Fibroblast of skin of back (primary cell): ENCODE data around the gene C2orf68.
"Not testable (repeated sequence)": the region's sequence is repeated elsewhere in the genome, so short reads cannot be mapped to it uniquely, and the experiment has no call there.

Source experiments
- DNase-seq: peaks from one replicate; pipeline ENCODE4 v3.0.0-alpha.2; 2013

Gene C2orf68

GRCh38 chr2:85579266-85579935 is 32.5 kb downstream of the C2orf68 start:
- no peak for DNase-seq

- DNase-seq, result no peak
These were observed 33.4 kb downstream of the C2orf68 start for GRCh38 chr2:85578243-85579180.

- no peak for DNase-seq
These were observed 34.3 kb downstream of the C2orf68 start, which contains the start of gene VAMP8 for GRCh38 chr2:85577386-85578242. Gene VAMP8 (plus strand): TSS chr2:85577586. CDS start chr2:85577647, 61 bp downstream.

- DNase-seq, result no peak
These were observed 34.8 kb downstream of the C2orf68 start for GRCh38 chr2:85577063-85577385.

GRCh38 chr2:85575739-85576138 is 36.1 kb downstream of the C2orf68 start:
- no peak for DNase-seq

- DNase-seq, result no peak
These were observed 45.6 kb downstream of the C2orf68 start for GRCh38 chr2:85566265-85566664.

GRCh38 chr2:85564144-85564563 is 47.7 kb downstream of the C2orf68 start:
- DNase-seq, result no peak

- peak; percentile 93 for DNase-seq
These were observed 50.3 kb downstream of the C2orf68 start, which contains the start of gene GGCX for GRCh38 chr2:85561280-85562212. Gene GGCX (minus strand): TSS chr2:85561493. CDS start chr2:85561428, 65 bp downstream.

- no peak for DNase-seq
These were observed 51.0 kb downstream of the C2orf68 start for GRCh38 chr2:85560812-85561279.

- not testable (repeated sequence) for DNase-seq
These were observed 51.5 kb downstream of the C2orf68 start for GRCh38 chr2:85560403-85560726.

GRCh38 chr2:85558160-85558559 is 53.7 kb downstream of the C2orf68 start:
- no peak for DNase-seq

- DNase-seq, result no peak
These were observed 54.7 kb downstream of the C2orf68 start for GRCh38 chr2:85557130-85557529.
